ENCODE measurements around the gene PINLYP. TPM values are rescaled to one million over a fixed set of nuclear protein-coding genes. Genes with fewer than 3 reads are reported as not detected.

Gene PINLYP
- total and polyA plus RNA-seq, 2 of the 13 experiments (the other 11 are each of a cell fraction or from before 2014, with no cell fraction given): 0.21 to 0.24 TPM

DNA sequence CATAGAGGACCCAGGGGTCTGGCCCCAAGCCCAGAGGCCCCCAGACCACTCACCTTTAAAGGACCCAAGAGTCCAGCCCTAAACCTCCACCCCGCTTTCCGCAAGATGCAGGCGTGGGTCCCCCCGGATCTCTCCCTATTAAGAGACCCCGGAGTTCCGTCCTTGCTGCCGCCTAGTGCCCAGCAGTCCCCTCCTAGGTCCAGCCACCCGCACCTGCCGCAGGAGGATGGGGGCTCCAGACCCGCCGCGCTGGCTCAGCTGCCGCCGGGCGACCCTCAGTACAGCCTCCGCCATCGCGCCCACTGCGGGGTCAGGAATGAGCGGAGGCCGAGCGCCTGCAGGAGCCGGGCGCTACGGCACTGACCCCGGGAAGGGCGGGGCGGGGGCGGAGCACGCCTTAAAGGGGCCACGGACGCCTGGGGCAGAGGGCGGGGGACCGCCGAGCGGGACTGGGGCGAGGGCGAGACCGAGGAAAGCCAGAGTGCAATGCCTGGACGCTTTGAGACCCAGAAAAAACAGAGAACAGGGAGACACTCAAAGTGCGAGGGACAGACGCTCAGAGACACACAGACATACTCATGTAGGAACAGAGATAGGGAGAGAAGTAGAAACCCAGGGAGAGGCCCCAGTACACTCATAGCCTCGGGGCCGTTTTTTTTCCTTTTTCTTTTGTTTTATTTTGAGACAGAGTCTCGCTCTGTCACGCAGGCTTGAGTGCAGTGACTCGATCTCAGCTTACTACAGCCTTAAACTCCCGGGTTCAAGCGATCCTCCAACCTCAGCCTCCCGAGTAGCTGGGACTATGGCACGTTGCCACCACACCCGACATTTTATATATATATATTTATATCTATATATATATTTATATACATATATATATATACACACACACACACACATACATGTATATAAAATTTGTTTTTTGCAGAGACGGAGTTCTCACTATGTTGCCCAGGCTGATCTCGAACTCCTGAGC is 48.4 kb upstream of the PINLYP start, which contains the start of gene ETHE1 (continued):
- no peak for TF ChIP-seq ZNF260 (CRISPR knock-in tag; IDR thresholded peaks at IDR 0.05; ENCODE audit: borderline replicate concordance, low read depth)
- TF ChIP-seq ZC3H13 (CRISPR knock-in tag; IDR thresholded peaks at IDR 0.05): peak; percentile 73; the same call in 1 of the 2 replicates
- no peak for TF ChIP-seq MBNL3 (CRISPR knock-in tag; conservative IDR thresholded peaks at IDR 0.05)
- TF ChIP-seq ZBTB40 (IDR thresholded peaks at IDR 0.05): no peak
- no peak for TF ChIP-seq ZBTB40 (CRISPR knock-in tag; IDR thresholded peaks at IDR 0.05)
- TF ChIP-seq KAT2B (IDR thresholded peaks at IDR 0.05; ENCODE audit: borderline replicate concordance, low read depth, low read length): no peak
- no peak for TF ChIP-seq HCFC1 (IDR thresholded peaks at IDR 0.05; ENCODE audit: low read depth, low read length)
- no peak for TF ChIP-seq ZNF33B (CRISPR knock-in tag; IDR thresholded peaks at IDR 0.05)
- TF ChIP-seq STAG1 (CRISPR knock-in tag; IDR thresholded peaks at IDR 0.05): no peak
- no peak for TF ChIP-seq ZKSCAN1 (IDR thresholded peaks at IDR 0.05; ENCODE audit: low read length)
- TF ChIP-seq SRY (CRISPR knock-in tag; IDR thresholded peaks at IDR 0.05): 0 out of 2 replicates have a peak, but pooled peaks have one; percentile 39
- TF ChIP-seq MXD1 (CRISPR knock-in tag; IDR thresholded peaks at IDR 0.05): 0 out of 2 replicates have a peak, but pooled peaks have one; percentile 44
- peak; percentile 87 for TF ChIP-seq POGK (CRISPR knock-in tag; conservative IDR thresholded peaks at IDR 0.05)
- TF ChIP-seq PRPF4 (IDR thresholded peaks at IDR 0.05; ENCODE audit: low read depth, low read length, poor library complexity, severe bottlenecking): no peak
- TF ChIP-seq SAP130 (CRISPR knock-in tag; IDR thresholded peaks at IDR 0.05; ENCODE audit: low read depth): peak; percentile 88
- no peak for TF ChIP-seq NCOA1 (CRISPR knock-in tag; IDR thresholded peaks at IDR 0.05)
- no peak for TF ChIP-seq ZFYVE20 (CRISPR knock-in tag; IDR thresholded peaks at IDR 0.05; ENCODE audit: borderline replicate concordance, low read depth)
- TF ChIP-seq MIER3 (CRISPR knock-in tag; IDR thresholded peaks at IDR 0.05; ENCODE audit: borderline replicate concordance): peak; percentile 50; the same call in 1 of the 2 replicates

All from HepG2 (cell line).